GM19397 (cell line): ENCODE data around the gene RUNX2.

Source experiments
- ATAC-seq: cut with Tn5 transposase; IDR thresholded peaks from one replicate; pipeline ENCODE4 v1.9.1; 2021; ENCODE audit warnings: mild to moderate bottlenecking, moderate library complexity; ENCODE audit not compliant: unreplicated experiment

Gene RUNX2

DNA sequence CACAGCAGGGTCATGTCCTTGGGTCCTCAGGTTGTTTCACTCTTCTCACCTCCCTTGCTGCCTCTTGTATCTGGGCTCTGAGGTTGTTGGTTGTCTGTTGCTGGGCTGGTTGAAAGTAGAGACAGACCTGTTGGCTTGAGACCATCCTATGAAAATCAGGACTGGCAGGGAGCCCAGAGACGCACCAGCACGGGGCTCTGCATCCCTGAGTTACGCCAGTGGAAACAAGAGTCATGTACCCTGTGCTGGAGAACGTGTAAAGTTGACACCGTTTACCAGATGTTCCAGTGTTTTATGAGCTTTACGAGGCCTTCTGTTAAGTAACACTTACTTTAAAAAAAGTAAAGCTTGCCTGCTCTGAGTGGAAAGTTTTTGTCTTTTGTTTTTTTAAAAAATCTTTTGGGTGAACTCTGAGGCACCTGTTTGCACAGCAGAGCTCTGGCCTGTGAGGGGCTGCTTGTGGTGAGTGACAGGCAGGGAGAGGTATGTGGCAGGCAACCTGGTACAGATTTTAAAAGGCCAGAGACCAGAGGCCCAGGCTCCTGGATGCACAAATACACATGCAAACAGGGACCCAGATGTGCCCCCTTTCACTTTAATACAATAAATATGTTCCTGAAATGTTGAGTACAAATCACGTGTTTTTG, 309.6 kb downstream of the RUNX2 start:
- ATAC-seq, result no peak

GRCh38 chr6:45640081-45640491, 312.0 kb downstream of the RUNX2 start:
- ATAC-seq, result no peak

- no peak for ATAC-seq
Measured at GRCh38 chr6:45640811-45641210, 312.7 kb downstream of the RUNX2 start.

DNA sequence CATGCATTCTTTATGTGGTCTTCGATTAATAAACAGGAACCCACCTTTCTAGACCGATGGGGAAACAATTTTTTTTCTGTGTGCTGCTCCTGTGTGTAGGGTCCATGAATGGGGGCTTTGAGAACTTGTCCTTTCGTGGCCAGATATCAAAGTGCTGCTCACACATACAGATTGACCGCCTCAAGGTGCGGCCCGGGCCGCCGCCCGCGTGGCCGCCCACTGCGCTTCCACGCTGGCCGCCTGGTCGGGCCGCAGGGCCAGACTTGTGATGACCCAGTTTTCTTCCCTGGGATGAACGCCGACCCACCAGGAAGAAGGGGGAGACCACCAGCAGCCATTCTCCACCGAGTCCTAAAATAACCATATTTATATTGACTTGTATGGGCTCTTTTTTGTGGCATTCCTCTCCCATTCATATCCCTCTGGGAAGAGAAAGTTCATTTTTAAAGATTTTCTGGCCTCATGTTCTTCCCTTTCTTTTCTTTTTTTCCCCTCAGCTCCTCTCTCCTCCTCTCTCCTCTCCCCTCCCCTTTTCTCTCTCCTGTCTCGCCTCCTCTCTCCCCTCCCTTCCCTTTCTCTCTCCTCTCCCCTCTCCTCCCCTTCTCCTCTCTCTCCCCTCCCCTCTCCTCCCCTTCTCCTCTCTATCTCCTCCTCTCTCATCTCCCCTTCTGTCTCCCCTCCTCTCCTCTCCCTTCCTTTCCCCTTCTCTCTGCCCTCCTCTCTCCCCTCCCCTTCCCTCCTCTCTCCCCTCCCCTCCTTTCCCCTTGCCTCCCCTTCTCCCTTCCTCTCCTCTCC, 314.4 kb downstream of the RUNX2 start:
- no peak for ATAC-seq

DNA sequence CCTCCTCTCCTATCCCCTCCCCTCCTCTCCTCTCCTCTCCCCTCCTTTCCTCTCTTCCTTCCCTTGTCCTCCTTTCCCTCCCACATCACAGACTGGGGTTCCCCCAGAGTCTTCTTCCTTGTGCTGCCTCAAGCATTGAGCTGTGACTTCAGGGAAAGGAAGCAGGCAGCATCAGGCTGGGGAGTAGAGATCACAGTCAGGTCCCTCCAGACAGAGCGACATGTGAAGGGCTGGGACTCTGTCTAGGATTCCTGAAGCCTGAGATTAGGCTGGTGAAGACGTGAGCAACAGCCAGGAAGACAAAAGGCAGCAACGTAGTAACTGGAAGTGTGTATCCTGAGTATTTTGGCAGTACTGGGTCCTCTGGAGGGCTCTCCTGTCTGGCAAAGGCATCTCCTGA, 315.0 kb downstream of the RUNX2 start:
- ATAC-seq, result no peak

GRCh38 chr6:45644720-45645119, 316.6 kb downstream of the RUNX2 start:
- ATAC-seq, result no peak

- no peak for ATAC-seq
Measured at GRCh38 chr6:45645302-45645701, 317.2 kb downstream of the RUNX2 start.

GRCh38 chr6:45647341-45648261, 319.5 kb downstream of the RUNX2 start:
- no peak for ATAC-seq

GRCh38 chr6:45648262-45648620, 320.1 kb downstream of the RUNX2 start:
- ATAC-seq, result no peak

GRCh38 chr6:45650524-45651135, 322.5 kb downstream of the RUNX2 start:
- ATAC-seq, result no peak

GRCh38 chr6:45651301-45651700, 323.2 kb downstream of the RUNX2 start:
- no peak for ATAC-seq

- ATAC-seq, result no peak
Measured at GRCh38 chr6:45652416-45652815, 324.3 kb downstream of the RUNX2 start.

DNA sequence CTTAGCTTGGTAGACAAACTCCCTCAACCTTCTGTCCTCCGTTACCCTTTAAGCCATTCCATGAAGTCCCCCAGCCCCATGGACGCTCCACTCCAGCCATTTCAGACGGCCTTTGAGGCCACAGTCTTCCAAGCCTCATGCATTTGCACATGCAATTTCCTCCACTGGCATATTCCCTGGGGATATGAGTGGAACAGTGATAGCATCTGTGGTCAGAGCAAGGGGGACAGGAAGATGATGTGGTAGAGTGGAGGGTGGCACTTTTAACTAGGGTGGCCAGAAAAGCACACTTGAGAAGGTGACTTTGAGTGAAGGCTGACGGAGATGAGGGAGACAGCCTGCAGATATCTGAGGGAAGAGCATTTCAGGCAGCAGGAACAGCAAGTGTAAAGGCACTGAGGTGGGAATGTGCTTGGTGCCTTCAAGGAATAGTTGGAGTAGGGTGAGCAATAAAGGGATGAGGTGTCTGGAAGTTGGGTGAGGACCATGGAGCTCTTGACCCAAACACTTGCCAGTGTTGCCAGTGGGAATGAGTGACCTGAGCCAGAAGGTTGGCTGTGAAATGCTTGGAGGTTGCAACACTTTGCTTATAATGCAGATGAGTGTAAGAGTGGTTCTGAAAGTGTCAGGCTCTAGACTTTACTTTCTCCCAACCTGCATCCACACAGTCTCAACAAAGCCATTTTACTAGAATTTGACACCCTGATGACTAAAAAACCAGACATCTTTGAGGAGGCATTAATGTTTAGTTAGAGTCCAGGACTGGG, 325.2 kb downstream of the RUNX2 start:
- no peak for ATAC-seq

GRCh38 chr6:45654673-45655072, 326.5 kb downstream of the RUNX2 start:
- no peak for ATAC-seq

DNA sequence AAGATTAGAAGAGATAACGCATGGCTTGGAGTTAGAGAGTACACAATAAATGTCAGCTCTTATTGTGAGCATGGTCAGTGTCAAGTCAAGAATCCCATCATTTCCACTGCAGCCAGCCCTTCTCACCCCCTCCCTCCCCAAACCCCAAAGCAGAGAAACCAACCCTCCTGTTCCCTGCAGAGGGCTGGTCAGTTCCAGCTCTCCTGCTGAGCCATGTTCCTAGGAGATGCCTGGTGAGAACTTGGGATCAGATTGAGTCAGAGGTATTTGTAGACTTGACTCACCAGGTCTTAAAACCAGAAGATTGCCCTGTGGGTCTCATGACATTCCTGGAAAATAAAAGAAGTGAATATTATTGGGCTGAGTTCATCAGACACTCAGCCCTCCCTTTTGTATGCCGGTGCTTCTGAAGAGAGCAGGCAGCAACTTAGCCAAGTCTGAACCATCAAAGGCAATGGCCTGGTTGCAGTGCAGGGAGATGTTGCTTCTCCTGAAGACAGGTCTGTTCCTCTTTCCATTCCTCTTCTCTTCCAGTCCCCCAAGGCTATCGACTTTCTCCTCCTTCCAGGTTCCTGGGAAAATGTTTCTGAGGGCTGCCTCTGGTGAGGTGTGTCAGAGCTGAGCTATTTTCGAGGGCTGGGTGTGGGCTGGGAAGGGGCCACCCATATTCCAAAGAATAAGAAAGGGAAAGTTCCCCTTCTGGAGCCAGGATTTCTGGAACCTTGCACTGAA, 327.8 kb downstream of the RUNX2 start:
- ATAC-seq, result no peak

GRCh38 chr6:45657226-45657625, 329.1 kb downstream of the RUNX2 start:
- no peak for ATAC-seq

DNA sequence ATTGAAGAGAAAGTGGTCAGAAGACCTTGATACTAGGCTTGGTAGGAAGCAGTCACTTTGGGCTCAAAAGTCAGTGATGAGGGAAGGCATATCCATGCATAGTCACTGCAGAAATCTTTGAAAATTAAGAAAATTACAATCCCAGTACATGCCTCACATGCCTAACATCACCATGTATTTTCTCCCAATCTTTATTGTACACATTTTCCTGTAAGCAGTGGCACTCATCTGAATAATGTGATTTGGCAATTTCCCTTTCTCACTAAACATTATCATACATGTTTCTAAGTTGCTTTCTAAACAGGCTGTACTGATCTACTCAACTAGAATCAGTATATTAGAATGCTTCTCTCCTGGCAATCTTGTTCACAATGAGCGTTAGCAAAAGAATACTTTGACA, 330.3 kb downstream of the RUNX2 start:
- ATAC-seq, result no peak

DNA sequence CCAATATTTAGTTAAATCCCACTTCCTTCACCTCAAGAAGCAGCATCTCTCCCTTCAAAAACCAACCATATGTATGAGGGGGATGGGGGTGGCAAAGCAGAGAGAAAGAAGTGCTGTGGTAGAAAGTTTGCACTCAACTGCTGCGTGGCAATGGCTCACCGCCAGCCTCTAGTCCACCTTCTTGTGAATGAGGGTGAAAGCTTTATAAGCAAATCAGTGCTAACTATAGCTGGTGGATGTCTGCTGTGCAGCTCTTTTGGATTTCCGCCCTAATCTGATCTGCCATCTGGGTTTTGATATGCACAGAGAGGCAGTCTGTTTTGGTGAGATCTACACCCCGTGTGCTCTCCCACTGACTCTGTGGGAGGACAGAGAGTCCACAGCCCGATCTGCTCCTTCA, 330.8 kb downstream of the RUNX2 start:
- no peak for ATAC-seq

DNA sequence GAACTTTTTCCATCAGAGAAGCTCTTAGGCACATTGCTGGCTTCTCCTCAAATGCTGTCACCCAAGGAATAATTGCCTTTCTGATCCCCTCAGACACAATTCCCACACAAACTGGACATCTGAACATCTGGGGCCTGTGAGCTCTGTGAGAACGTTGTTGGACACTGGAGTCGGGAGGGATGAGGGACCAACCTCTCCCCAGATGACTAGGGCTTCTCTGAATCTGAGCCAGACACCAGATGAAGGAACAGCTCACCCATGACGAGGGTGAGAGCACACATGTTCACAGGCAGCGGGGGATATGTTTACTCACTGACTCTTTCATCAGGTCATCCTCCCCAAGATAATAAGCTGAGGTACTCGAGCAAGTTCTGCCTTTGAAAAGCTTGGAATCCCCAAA, 333.5 kb downstream of the RUNX2 start:
- ATAC-seq, result no peak
